Gastroesophageal sphincter (tissue), 4 donors: Measurements from ENCODE around the gene CDH3. TPM values are rescaled to one million over a fixed set of nuclear protein-coding genes. Genes with fewer than 3 reads are reported as not detected.

Experiments
- small RNA-seq, 4 donors: library from RNA; depleted of rRNA; stranded (forward); fragments of <200 nt; gene quantifications; one replicate each; pipeline ENCODE3, GENCODE V24; 2016
- total RNA-seq, 4 donors: library from RNA; depleted of rRNA; stranded (reverse); fragments of >200 nt; gene quantifications; one replicate each; pipeline ENCODE4 v1.1.0, GENCODE V29; 2016

The CDH3 gene
- total RNA-seq, 4 donors from 2014 or later = 0.12 to 10.3 (median 4.6) TPM

Small RNA genes within 50 kb of the gene (small RNA-seq; reads per million reads assigned to genes)
- 0 reads per million in 4 donors for gene HSPE1P5
- gene RF01233 = 0 reads per million in 4 donors
- 0 reads per million in 4 donors for gene RNA5SP429

Other genes starting within 250 kb of the CDH3 start
- under 1 TPM in 3 of 4 donors, not detected in 1; 0.08 to 0.94 (median 0.77) TPM for gene SMPD3, start 196.8 kb upstream of the CDH3 start, total RNA-seq
- 10 to 100 TPM; 21.3 to 38.2 (median 27.3) TPM for gene ZFP90, start 106.0 kb upstream of the CDH3 start, total RNA-seq
- 10 to 100 TPM in 1 of 4 donors, 1 to 10 TPM in 1, under 1 TPM in 2; 0.13 to 12.0 (median 1.2) TPM for gene CDH1, start 92.0 kb downstream of the CDH3 start, total RNA-seq
- gene TANGO6, start 198.2 kb downstream of the CDH3 start, total RNA-seq = 10 to 100 TPM; 19.5 to 29.7 (median 21.0) TPM